GM21423 (cell line): ENCODE data around the gene HSD17B10.
"Not testable (repeated sequence)": the region's sequence is repeated elsewhere in the genome, so short reads cannot be mapped to it uniquely, and the experiment has no call there.

Experiments
- ATAC-seq: cut with Tn5 transposase; IDR thresholded peaks from one replicate; pipeline ENCODE4 v1.9.1; 2021; ENCODE audit warnings: mild to moderate bottlenecking, moderate library complexity; ENCODE audit not compliant: unreplicated experiment

HSD17B10 gene

GRCh38 chrX:53433651-53434639 is at the start of gene HSD17B10:
Gene HSD17B10, minus strand, starts transcription at chrX:53434370. Its CDS starts 25 bp downstream, at chrX:53434345.
- ATAC-seq, result peak; percentile 97

DNA sequence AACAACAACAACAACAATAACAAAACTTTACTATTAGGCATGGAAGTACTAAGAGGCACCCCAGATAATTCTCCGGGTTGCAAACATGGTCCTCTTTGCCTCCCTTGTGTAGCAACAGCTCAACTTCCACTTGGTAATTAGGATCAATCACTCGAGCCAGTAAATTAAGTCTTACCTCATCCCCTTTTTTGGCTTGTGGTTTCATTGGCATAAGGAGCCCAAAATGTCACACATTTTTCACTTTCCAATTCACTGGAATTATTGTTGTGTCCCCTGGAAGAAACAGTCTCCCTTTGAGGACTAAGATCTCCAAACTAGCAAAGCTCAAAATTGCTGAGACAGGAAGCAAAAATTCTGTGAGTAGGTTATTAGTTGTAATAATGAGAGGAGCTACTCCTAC is 49.2 kb upstream of the HSD17B10 start:
- ATAC-seq, result no peak

- ATAC-seq, result no peak
These were observed 47.8 kb upstream of the HSD17B10 start for GRCh38 chrX:53481816-53482465.

GRCh38 chrX:53481093-53481492 is 46.9 kb upstream of the HSD17B10 start:
- ATAC-seq, result no peak

DNA sequence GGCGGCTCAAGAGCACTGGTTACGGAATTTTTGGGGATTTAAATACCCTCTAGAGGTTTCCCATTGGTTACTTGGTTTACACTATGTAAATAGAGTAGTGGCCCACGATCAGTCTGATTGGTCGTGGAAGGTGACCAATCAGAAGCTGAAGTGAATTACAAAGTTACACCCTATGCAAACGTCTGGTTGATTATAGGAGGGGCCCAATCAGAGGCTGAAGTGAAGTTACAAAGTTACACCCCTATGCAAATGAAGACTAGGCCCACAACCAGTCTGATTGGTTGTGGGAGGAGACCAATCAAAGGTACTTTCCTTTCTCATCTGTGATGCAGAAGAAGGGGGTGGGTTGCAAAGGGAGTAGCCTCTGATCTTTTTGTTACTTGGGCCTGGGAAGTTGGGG is 45.1 kb upstream of the HSD17B10 start:
- no peak for ATAC-seq

DNA sequence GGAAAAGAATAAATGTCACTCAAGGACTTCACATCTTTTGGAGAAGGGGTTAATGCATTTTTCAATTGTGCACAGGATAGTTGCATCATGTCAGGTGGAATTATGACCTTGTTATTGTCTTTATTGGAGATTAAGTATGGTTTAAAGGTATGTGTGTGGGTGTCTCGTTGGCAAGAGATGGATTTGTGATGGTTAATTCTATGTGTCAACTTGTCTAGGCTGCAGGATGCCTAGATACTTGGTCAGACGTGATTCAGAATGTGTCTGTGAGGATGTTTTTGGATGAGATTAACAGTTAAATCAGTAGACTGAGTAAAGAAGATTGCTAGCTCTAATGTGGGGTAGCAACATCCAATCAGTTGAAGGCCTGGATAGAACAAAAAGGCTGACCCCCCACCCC is 42.2 kb upstream of the HSD17B10 start:
- ATAC-seq, result no peak

GRCh38 chrX:53474707-53475106 is 40.5 kb upstream of the HSD17B10 start:
- ATAC-seq, result no peak

DNA sequence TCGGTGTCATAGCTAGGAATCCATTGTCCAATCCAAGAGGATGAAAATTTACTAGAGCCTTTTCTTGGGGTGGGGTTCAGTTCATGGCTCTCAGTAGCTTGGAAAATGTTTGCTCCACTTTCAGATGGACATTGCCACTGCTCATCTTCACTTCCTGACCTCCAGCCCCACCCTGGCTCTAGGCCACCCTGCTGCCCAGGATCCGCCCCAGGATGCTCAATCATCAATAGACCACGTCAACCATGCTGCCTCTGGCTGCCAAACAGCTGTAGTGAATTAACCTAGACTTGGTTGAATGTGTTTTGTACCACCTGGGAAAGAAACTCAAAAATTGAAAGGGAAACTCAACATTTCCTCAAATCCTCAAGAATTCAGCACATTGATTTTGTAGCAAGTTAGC is 37.2 kb upstream of the HSD17B10 start:
- ATAC-seq, result no peak

GRCh38 chrX:53468659-53469058 is 34.5 kb upstream of the HSD17B10 start:
- ATAC-seq, result not testable (repeated sequence)

- ATAC-seq, result no peak
These were observed 23.9 kb upstream of the HSD17B10 start for GRCh38 chrX:53458082-53458481.

GRCh38 chrX:53456254-53456653 is 22.1 kb upstream of the HSD17B10 start:
- no peak for ATAC-seq

DNA sequence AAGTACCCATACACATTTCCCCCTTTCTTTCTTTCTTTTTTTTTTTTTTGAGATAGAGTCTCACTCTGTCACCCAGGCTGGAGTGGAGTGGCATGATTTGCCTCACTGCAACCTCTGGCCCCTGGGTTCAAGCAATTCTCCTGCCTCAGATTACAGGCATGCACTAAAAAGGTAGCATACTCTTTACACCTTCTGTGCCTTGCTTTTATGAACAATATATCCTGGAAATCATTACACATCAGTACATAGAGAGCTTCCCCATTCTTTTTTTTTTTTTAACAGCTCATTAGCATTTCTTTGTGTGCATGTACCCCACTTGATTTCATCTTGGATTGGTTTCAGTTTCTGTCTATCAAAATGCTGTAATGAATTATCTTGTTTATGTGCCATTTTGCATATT is 18.6 kb upstream of the HSD17B10 start:
- ATAC-seq, result no peak

- no peak for ATAC-seq
These were observed 15.5 kb upstream of the HSD17B10 start for GRCh38 chrX:53449632-53450031.

DNA sequence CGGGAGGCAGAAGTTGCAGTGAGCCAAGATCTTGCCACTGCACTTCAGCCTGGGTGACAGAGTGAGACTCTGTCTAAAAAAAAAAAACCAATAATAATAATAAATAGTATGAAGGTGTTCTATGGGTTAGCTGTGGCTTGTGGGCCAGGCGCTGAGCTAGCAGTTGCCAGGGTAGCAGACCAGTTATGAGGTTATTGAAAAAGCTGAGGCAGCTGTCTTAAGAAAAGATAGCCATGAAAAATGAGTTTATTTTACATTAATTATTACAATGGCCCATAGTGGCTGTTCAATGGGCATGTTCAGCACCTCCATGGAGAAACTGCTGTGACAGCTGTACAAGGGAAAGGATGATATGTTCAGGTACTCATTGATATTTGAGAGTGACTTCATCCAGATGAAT is 13.3 kb upstream of the HSD17B10 start:
- no peak for ATAC-seq

DNA sequence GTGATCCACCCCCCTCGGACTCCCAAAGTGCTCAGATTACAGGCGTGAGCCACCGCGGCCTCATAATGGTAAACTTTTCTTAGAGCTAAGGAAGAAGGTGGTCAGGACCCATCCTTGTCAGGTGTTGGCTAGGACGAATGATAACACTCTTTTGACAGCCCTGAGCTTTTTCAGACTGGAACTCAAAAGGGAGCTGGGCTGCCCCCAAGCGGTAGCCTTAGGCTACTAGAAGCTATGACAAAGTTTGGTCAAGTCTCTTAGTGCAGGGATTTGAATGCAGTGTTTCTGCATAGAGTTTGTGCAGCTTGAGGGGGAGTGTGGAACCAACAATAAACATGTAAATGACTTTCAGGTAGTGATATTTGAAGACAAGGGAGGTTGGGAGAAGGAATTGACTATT is 11.8 kb upstream of the HSD17B10 start:
- ATAC-seq, result no peak

DNA sequence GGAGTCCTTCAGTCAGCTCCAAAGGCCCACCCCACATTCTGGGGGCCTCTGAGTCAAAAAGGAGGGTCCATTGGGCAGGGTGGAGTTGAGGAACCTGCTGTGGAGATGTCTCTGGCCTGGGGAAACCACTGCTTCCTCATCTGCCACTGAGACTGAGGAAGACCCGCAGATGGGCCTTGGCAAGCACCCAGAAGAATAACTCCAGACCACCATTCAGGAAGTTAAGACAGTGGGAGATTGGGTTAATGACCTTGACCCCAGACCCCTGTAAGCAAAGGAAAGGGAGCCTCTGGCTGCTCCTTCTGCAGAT is 8.1 kb upstream of the HSD17B10 start:
- no peak for ATAC-seq

- peak; percentile 75 for ATAC-seq
These were observed 7.6 kb upstream of the HSD17B10 start for GRCh38 chrX:53441531-53442321.

DNA sequence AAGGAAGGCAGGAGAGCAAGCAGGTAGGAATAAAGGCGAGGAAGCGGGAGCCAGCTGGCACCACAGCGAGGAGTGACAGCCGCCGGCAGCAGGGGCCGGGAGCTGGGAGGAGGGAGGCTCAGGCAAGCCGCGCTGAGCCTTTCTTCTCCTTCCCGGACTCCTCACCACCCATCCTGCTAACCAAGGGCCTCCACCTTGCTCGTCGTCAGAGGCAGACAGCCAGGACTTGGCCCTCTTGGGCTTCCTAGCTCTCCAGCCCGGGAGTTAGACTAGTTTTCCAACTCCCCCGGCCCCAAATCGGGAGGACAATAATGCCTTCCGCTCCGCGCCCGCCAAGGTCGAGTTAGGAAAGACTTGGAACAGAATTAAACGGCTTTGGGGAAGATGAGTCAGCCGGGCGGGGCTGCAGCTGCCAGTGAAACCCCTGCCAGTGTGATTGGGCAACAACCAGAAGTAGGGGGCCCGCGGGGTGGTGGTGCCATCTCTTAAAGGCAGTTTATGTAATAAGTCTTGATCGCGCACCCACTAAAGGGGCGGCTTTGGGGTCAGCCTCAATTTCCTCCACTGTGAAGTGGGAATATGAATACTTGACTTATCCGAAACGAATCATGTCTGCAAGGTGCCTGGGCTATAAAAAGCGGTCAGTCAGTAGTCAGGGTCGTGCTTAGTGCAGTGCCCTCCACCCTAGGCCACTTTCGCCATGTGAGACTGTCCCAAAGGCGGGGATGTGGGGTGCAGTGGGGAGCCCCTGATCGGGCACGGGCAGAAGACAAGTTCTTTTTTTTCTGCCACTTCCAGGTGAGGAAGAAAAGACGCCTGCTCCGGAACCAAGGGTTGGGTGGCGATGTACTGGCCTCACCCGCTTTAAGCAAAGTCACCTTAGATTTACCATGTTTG is 6.7 kb upstream of the HSD17B10 start:
- ATAC-seq, result no peak

GRCh38 chrX:53440101-53440500 is 5.9 kb upstream of the HSD17B10 start:
- no peak for ATAC-seq

DNA sequence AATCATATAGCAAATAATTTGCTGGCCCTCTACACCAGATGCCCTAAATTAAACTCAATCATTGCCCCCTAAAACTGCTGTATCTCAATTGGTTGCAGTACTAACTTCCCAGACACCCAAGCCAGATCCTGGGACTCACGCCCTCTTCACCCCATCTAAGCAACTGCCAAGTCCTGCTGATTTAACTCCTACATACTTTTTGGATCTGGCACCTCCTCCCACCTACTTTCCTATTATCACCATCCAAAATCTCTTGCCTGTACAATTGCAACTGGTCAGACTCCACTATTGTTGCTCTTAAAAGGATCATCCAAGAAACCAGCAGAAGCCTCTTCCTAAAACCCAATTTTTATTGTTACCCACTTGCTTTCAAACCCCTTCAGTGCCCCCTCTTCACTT is 4.7 kb upstream of the HSD17B10 start:
- ATAC-seq, result no peak
